K562 (cell line): ENCODE data around the gene GDAP1L1. TPM values are rescaled to one million over a fixed set of nuclear protein-coding genes. Genes with fewer than 3 reads are reported as not detected.
A peak's percentile ranks its signal among the peaks of the same experiment; 100 is the strongest.

ENCODE experiments used
- ATAC-seq: fragments of 200-7000 bp; cut with Tn5 transposase; 3 replicates; pipeline ENCODE4 v1.9.1; 2020; ENCODE audit warnings: moderate library complexity
- BruUV-seq: library from RNA; stranded (reverse); fragments of 400-500 nt; replicated peaks from 2 replicates; lab custom pipeline; 2021; lab: Mats Ljungman, UMichigan
- CTCF ChIA-PET: fragments of 300-600 bp; formaldehyde crosslinking; extraction: SDS; loops from one replicate; lab custom pipeline; 2021; ENCODE audit warnings: low intra/inter-chr PET ratio; lab: Yijun Ruan, JAX
- POLR2A ChIA-PET: fragments of 300-600, 350-650 bp; sonication (Branson Sonifier 250); formaldehyde crosslinking; extraction: SDS; loops from one replicate; lab custom pipeline; 2021; ENCODE audit warnings: antibody characterized with exemption, inconsistent platforms; lab: Yijun Ruan, JAX
- DNase-seq, 4 experiments: peaks; one replicate each; pipeline versions ENCODE4 v3.0.0 to v3.0.0-alpha.2; 2011 to 2018; ENCODE audit warnings: low spot score in 3 of 4, mixed read lengths in 3 of 4; ENCODE audit errors: extremely low read depth in 1 of 4
- FAIRE-seq: peaks from 2 replicates; lab custom pipeline; 2011; peaks lifted over from hg19 to GRCh38; lab: Jason Lieb, UNC
- H2AFZ ChIP-seq: 2 replicates; pipeline ENCODE4 v1.6.0; 2011; ENCODE audit warnings: low read depth, low read length, control low read depth, inconsistent platforms
- H3K27ac ChIP-seq: fragments of 200-600 bp; 3 replicates; pipeline ENCODE4 v1.8.0; 2011; ENCODE audit warnings: low read depth, mild to moderate bottlenecking, control low read depth, inconsistent platforms, low read length, moderate library complexity, mixed read lengths; ENCODE audit errors: extremely low read depth
- H3K27me3 ChIP-seq, 2 experiments: fragments of 300-600 bp in 1 of 2; 2 replicates in 1 of 2; 3 replicates in 1 of 2; pipeline versions ENCODE4 v1.6.0 to v1.8.0; 2011; ENCODE audit warnings: inconsistent platforms in 2 of 2, low read length in 2 of 2, mild to moderate bottlenecking in 1 of 2, mixed read lengths in 1 of 2, moderate library complexity in 1 of 2; ENCODE audit not compliant: control insufficient read depth in 2 of 2, insufficient read depth in 2 of 2
- H3K36me3 ChIP-seq: fragments of 300-600 bp; 3 replicates; pipeline ENCODE4 v1.8.0; 2011; ENCODE audit warnings: mild to moderate bottlenecking, low read length, inconsistent platforms; ENCODE audit not compliant: control insufficient read depth, insufficient read depth
- H3K4me1 ChIP-seq, 2 experiments: fragments of 200-600 bp in 1 of 2; replicated peaks in 1 of 2; 2 replicates in 1 of 2; 3 replicates in 1 of 2; pipeline versions ENCODE4 v1.5.1 to v1.8.0; 2011; ENCODE audit warnings: inconsistent platforms in 2 of 2, low read length in 2 of 2, mild to moderate bottlenecking in 1 of 2, mixed read lengths in 1 of 2, moderate library complexity in 1 of 2; ENCODE audit not compliant: control insufficient read depth in 2 of 2, insufficient read depth in 2 of 2
- H3K4me2 ChIP-seq: 2 replicates; pipeline ENCODE4 v1.6.1; 2011; ENCODE audit warnings: low read length, control low read depth, inconsistent platforms, mixed read lengths; ENCODE audit not compliant: insufficient read depth
- H3K4me3 ChIP-seq: fragments of 200-600 bp; sonication (generic), shearing (Covaris generic); 2 replicates; pipeline ENCODE4 v1.5.1; 2016; ENCODE audit warnings: control low read depth, inconsistent platforms
- H3K79me2 ChIP-seq: fragments of 200-600 bp; 3 replicates; pipeline ENCODE4 v1.8.0; 2011; ENCODE audit warnings: low read length, inconsistent platforms; ENCODE audit not compliant: control insufficient read depth, insufficient read depth
- H3K9ac ChIP-seq, 2 experiments: 2 replicates each; pipeline versions ENCODE4 v1.6.0 to v1.6.1; 2011; ENCODE audit warnings: low read depth in 2 of 2, low read length in 2 of 2, control low read depth in 1 of 2, inconsistent platforms in 1 of 2, mild to moderate bottlenecking in 1 of 2, mixed read lengths in 1 of 2; ENCODE audit not compliant: insufficient read depth in 1 of 2
- H3K9me1 ChIP-seq: one replicate; pipeline ENCODE4 v1.6.0; 2011; ENCODE audit warnings: inconsistent platforms, mild to moderate bottlenecking, low read length, moderate library complexity; ENCODE audit not compliant: control insufficient read depth, insufficient read depth
- H3K9me3 ChIP-seq: replicated peaks from 2 replicates; pipeline ENCODE4 v1.5.1; 2011; ENCODE audit warnings: low read depth, low read length, inconsistent platforms; ENCODE audit not compliant: control insufficient read depth, insufficient read depth
- H4K20me1 ChIP-seq: replicated peaks from 2 replicates; pipeline ENCODE4 v1.6.1; 2011; ENCODE audit warnings: low read length, inconsistent platforms, mixed read lengths; ENCODE audit not compliant: control insufficient read depth, insufficient read depth
- CEBPG ChIP-seq, 3 experiments: fragments of 200-800 bp in 1 of 3; sonication (Bioruptor generic) in 1 of 3; sonication (generic) in 1 of 3; formaldehyde crosslinking in 1 of 3; IDR thresholded peaks in 2 of 3; conservative IDR thresholded peaks in 1 of 3; 2 replicates each; pipeline versions ENCODE4 v1.6.1 to v1.8.0; 2016 to 2022; ENCODE audit warnings: missing compliant biosample characterization in 2 of 3, missing genetic modification characterization in 2 of 3, mild to moderate bottlenecking in 1 of 3, missing genetic modification reagents in 1 of 3
- COPS2 ChIP-seq: fragments of 450-650 bp; conservative IDR thresholded peaks from 2 replicates; pipeline ENCODE4 v1.6.1; 2016; ENCODE audit warnings: mild to moderate bottlenecking, moderate library complexity
- HDGF ChIP-seq: fragments of 450-650 bp; IDR thresholded peaks from 2 replicates; pipeline ENCODE4 v1.6.1; 2016
- NRF1 ChIP-seq, 2 experiments: fragments of 450-650 bp; IDR thresholded peaks in 1 of 2; conservative IDR thresholded peaks in 1 of 2; 2 replicates each; pipeline ENCODE4 v1.6.1; 2014; ENCODE audit warnings: mild to moderate bottlenecking in 2 of 2
- RAD21 ChIP-seq, 2 experiments: fragments of 250-450 bp in 1 of 2; fragments of 450-650 bp in 1 of 2; sonication (Bioruptor Pico) in 1 of 2; formaldehyde crosslinking in 1 of 2; IDR thresholded peaks in 1 of 2; conservative IDR thresholded peaks in 1 of 2; 2 replicates each; pipeline versions ENCODE4 v1.4.0 to v1.8.0; 2020 to 2022; ENCODE audit warnings: mild to moderate bottlenecking in 2 of 2, moderate library complexity in 1 of 2
- SMC3 ChIP-seq: conservative IDR thresholded peaks from 2 replicates; pipeline ENCODE4 v1.6.1; 2011; ENCODE audit warnings: low read depth, low read length, improper control_type of control experiment; ENCODE audit not compliant: insufficient read depth
- ZNF436 ChIP-seq: fragments of 250-450, 450-650 bp; sonication (Bioruptor Pico); formaldehyde crosslinking; IDR thresholded peaks from 2 replicates; pipeline ENCODE4 v1.7.0; 2020; ENCODE audit warnings: mild to moderate bottlenecking
- ZNF512 ChIP-seq: IDR thresholded peaks from 2 replicates; pipeline ENCODE4 v1.6.1; 2016; ENCODE audit warnings: missing genetic modification characterization, missing compliant biosample characterization
- WGBS: fragments of 100-300 bp; shearing (Covaris generic); methylation state at CpG from one replicate; pipeline ENCODE4 v1.1.6; 2016; ENCODE audit warnings: low coverage, mixed read lengths; ENCODE audit not compliant: insufficient coverage; ENCODE audit errors: missing lambda C conversion rate; 5-methylcytosine and 5-hydroxymethylcytosine counted together
- in situ Hi-C: fragments of 300-500 bp; cut with MboI; formaldehyde crosslinking; loops from 4 replicates; pipeline ENCODE4 v1.15.0; 2018; ENCODE audit warnings: inconsistent platforms, mixed read lengths
- intact Hi-C: fragments of 100-400 bp; cut with micrococcal nuclease; formaldehyde crosslinking; loops from 2 replicates; pipeline ENCODE4 v1.14.2; 2022
- polyA plus RNA-seq, 8 experiments: library from polyadenylated mRNA; depleted of rRNA in 4 of 8; stranded (reverse) in 5 of 8; unstranded in 3 of 8; fragments of >200 nt; fragmentation: Nextera tagmentation in 2 of 8; fragmentation: Illumina TruSeq in 1 of 8; extraction: Ambion mirVana in 2 of 8; extraction: Trizol in 1 of 8; gene quantifications; 2 replicates each; pipeline versions ENCODE4 v1.2.1 to v1.2.3, GENCODE V29; 2011 to 2014; ENCODE audit warnings: inconsistent platforms in 1 of 8, missing spikeins in 1 of 8
- total RNA-seq, 7 experiments: library from RNA; depleted of rRNA in 6 of 7; stranded (reverse); fragments of >200 nt in 6 of 7; fragmentation: Illumina TruSeq in 2 of 7; extraction: Trizol in 2 of 7; gene quantifications; 2 replicates each; pipeline versions ENCODE4 v1.2.1 to v1.2.3, GENCODE V29; 2011 to 2021; ENCODE audit warnings: low replicate concordance in 1 of 7
- TF ChIP-seq, protein P1 (sequence below), 3 experiments: IDR thresholded peaks in 2 of 3; conservative IDR thresholded peaks in 1 of 3; 2 replicates each; pipeline ENCODE4 v1.5.1; 2011 to 2012; ENCODE audit warnings: low read length in 3 of 3, mild to moderate bottlenecking in 3 of 3, control low read depth in 2 of 3, improper control_type of control experiment in 1 of 3, inconsistent platforms in 1 of 3, low read depth in 1 of 3, mixed read lengths in 1 of 3, moderate library complexity in 1 of 3; ENCODE audit not compliant: insufficient read depth in 2 of 3
- TF ChIP-seq, protein P2 (sequence below): fragments of 450-650 bp; formaldehyde crosslinking; IDR thresholded peaks from 2 replicates; pipeline ENCODE4 v1.4.0; 2020; ENCODE audit warnings: mild to moderate bottlenecking, moderate library complexity

The GDAP1L1 gene
- total and polyA plus RNA-seq, 9 of the 15 experiments (the other 6 are each of a cell fraction or from before 2014, with no cell fraction given), result 0.06 to 0.40 (median 0.19) TPM; not detected in 5

- Histone ChIP-seq H3K4me1 (peaks cover 4 to 11% of the 10 kb centered on the region in 2 experiments; a peak in 4 of 5 replicates), H3K27me3 (peaks cover 0 to 9% of the 10 kb centered on the region in 2 experiments; a peak in 2 of 5 replicates), H2AFZ (peak overlapping the region; percentile 54; the same call in 1 of the 2 replicates), H3K9me1 (no peaks in the 10 kb centered on the region), H3K4me2 (peak overlapping the region; percentile 0; the same call in 1 of the 2 replicates), H3K9ac (no peak overlapping the region), H3K4me3 (no peak overlapping the region), H3K79me2 (no peaks in the 10 kb centered on the region), H4K20me1 (peaks cover 11% of the 10 kb centered on the region), H3K27ac (no peak overlapping the region), H3K9me3 (no peaks in the 10 kb centered on the region), H3K36me3 (no peaks in the 10 kb centered on the region)
- ATAC-seq (peak; percentile 91), FAIRE-seq (peak; percentile 91), DNase-seq (peak; percentile 64 to 85 (median 66))
- POLR2A ChIA-PET, result interaction anchor here (0.6 to 1.5 kb wide), 3 partner anchors 32 to 47 kb away, joined by 3 to 4 read pairs (median 3); no protein-coding TSS in a partner anchor
- intact Hi-C loops, result loop anchor here (1.0 to 5.0 kb wide), 4 partner anchors 94 to 515 kb away; partner anchors contain the start of gene FITM2
- 7% methylated on average over 11 of the region's 11 CpGs for WGBS
- BruUV-seq, result no TSS peak
- CTCF ChIA-PET, result interaction anchor here (0.7 to 6.3 kb wide), 11 partner anchors 92 to 650 kb away, joined by 3 to 79 read pairs (median 7); partner anchors contain the start of gene FITM2
- in situ Hi-C loops, result loop anchor here (5.0 to 10.0 kb wide), 3 partner anchors 95 to 387 kb away; partner anchors contain the start of gene FITM2
- TF ChIP-seq, protein P1, sequence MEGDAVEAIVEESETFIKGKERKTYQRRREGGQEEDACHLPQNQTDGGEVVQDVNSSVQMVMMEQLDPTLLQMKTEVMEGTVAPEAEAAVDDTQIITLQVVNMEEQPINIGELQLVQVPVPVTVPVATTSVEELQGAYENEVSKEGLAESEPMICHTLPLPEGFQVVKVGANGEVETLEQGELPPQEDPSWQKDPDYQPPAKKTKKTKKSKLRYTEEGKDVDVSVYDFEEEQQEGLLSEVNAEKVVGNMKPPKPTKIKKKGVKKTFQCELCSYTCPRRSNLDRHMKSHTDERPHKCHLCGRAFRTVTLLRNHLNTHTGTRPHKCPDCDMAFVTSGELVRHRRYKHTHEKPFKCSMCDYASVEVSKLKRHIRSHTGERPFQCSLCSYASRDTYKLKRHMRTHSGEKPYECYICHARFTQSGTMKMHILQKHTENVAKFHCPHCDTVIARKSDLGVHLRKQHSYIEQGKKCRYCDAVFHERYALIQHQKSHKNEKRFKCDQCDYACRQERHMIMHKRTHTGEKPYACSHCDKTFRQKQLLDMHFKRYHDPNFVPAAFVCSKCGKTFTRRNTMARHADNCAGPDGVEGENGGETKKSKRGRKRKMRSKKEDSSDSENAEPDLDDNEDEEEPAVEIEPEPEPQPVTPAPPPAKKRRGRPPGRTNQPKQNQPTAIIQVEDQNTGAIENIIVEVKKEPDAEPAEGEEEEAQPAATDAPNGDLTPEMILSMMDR (IDR thresholded peaks at IDR 0.05 in 2 of 3, conservative IDR thresholded peaks at IDR 0.05 in 1 of 3; ENCODE audit: insufficient read depth in 2 of 3, low read depth in 1 of 3, low read length in 3 of 3), result peak; percentile 91 to 98 (median 96)
- no peak for TF ChIP-seq ZNF436 (CRISPR knock-in tag)
- peak; percentile 94 to 96 for TF ChIP-seq RAD21 (CRISPR knock-in tag; conservative IDR thresholded peaks at IDR 0.05 in 1 of 2, IDR thresholded peaks at IDR 0.05 in 1 of 2)
- TF ChIP-seq HDGF, result 0 out of 2 replicates have a peak, but pooled peaks have one; percentile 24
- TF ChIP-seq COPS2, result no peak
- peak; percentile 93 for TF ChIP-seq SMC3
- TF ChIP-seq NRF1 (conservative IDR thresholded peaks at IDR 0.05 in 1 of 2, IDR thresholded peaks at IDR 0.05 in 1 of 2), result peak in 1 of 2 experiments; percentile 14; a peak in 1 of 4 replicates
- no peak for TF ChIP-seq CEBPG (CRISPR knock-in tag; IDR thresholded peaks at IDR 0.05)
- TF ChIP-seq CEBPG (tag; conservative IDR thresholded peaks at IDR 0.05 in 1 of 2, IDR thresholded peaks at IDR 0.05 in 1 of 2), result no peak
- 0 out of 2 replicates have a peak, but pooled peaks have one; percentile 29 for TF ChIP-seq ZNF512 (tag)
- TF ChIP-seq, protein P2, sequence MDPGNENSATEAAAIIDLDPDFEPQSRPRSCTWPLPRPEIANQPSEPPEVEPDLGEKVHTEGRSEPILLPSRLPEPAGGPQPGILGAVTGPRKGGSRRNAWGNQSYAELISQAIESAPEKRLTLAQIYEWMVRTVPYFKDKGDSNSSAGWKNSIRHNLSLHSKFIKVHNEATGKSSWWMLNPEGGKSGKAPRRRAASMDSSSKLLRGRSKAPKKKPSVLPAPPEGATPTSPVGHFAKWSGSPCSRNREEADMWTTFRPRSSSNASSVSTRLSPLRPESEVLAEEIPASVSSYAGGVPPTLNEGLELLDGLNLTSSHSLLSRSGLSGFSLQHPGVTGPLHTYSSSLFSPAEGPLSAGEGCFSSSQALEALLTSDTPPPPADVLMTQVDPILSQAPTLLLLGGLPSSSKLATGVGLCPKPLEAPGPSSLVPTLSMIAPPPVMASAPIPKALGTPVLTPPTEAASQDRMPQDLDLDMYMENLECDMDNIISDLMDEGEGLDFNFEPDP (CRISPR knock-in tag), result no peak
Measured at GRCh38 chr20:44217342-44218092, 29.6 kb upstream of the GDAP1L1 start.
